ENCODE data around the gene SLC8A3. TPM values are rescaled to one million over a fixed set of nuclear protein-coding genes. Genes with fewer than 3 reads are reported as not detected.

SLC8A3 gene
- total RNA-seq, 1 donor: under 0.01 TPM

DNA sequence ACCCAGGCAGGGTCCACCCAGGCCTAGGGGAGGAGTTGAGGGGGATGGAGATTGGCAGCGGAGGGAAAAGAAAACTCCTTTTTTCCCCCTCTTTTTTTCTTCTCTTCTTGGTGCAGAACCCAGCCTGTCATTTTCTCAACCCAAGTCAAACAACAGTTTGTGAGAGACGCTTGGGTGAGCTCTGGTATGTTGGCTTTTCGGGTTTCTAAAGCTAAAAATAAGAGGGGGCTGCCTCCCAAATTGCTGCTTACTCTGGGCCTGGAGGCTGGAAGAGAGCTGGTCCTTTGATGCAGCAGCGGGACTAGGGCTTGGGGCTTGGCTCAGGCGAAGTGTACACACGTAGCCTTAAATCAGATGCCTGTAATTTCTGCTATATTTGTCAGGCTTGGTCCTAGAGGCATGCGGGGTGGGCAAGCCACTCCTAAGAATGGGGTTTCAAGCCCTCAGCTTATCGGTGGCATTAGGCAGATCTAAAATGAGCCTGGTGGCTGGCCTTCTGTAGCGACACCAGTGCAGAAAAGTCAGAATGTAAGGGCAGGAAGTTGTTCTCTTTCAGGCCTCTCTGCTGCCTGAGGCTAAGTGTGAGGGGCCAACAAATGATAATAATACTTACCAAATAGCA is 816 bp upstream of the SLC8A3 start:
- Histone ChIP-seq H3K9me3 (ENCODE audit: low read depth, low read length) (no peaks in the 10 kb centered on the region), H3K4me2 (ENCODE audit: insufficient read depth, low read length) (peak overlapping the region; percentile 84), H2AFZ (ENCODE audit: low read length) (peak overlapping the region; percentile 65), H3K27ac (ENCODE audit: low read depth, low read length) (no peak overlapping the region), H4K20me1 (ENCODE audit: insufficient read depth, low read length) (no peaks in the 10 kb centered on the region), H3K36me3 (ENCODE audit: insufficient read depth, low read length) (no peaks in the 10 kb centered on the region), H3K4me1 (ENCODE audit: insufficient read depth, low read length) (peaks cover 5% of the 10 kb centered on the region), H3K27me3 (ENCODE audit: insufficient read depth, low read length) (peaks cover 27% of the 10 kb centered on the region), H3K4me3 (ENCODE audit: insufficient read depth, low read length) (peak overlapping the region; percentile 61), H3K79me2 (ENCODE audit: insufficient read depth, low read length) (no peaks in the 10 kb centered on the region)
- DNase-seq (ENCODE audit: insufficient read length, low spot score, missing footprints): no peak
- TF ChIP-seq, protein P1, sequence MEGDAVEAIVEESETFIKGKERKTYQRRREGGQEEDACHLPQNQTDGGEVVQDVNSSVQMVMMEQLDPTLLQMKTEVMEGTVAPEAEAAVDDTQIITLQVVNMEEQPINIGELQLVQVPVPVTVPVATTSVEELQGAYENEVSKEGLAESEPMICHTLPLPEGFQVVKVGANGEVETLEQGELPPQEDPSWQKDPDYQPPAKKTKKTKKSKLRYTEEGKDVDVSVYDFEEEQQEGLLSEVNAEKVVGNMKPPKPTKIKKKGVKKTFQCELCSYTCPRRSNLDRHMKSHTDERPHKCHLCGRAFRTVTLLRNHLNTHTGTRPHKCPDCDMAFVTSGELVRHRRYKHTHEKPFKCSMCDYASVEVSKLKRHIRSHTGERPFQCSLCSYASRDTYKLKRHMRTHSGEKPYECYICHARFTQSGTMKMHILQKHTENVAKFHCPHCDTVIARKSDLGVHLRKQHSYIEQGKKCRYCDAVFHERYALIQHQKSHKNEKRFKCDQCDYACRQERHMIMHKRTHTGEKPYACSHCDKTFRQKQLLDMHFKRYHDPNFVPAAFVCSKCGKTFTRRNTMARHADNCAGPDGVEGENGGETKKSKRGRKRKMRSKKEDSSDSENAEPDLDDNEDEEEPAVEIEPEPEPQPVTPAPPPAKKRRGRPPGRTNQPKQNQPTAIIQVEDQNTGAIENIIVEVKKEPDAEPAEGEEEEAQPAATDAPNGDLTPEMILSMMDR (IDR thresholded peaks at IDR 0.05; ENCODE audit: extremely low read depth, low read depth, low read length): no peak

DNA sequence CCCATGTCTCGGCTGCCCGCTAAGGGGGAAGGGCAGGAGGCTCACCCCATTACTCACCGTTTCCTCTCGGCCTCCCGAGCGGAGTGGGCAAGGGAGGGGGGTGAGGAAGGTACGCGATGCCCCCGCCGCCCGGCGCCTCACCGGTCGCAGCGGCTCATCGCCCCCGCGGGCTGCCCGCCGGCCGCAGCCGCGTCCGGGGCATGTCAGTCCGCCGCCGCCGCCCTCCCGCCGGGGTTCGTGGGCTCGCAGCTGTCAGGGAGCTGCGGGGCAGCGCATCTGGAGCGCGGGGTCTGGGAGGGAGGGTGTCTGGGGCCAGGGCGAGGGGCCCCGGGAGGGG is 461 bp downstream of the SLC8A3 start:
- H3K4me2 ChIP-seq (ENCODE audit: insufficient read depth, low read length): peak overlapping the region; percentile 84
- H2AFZ ChIP-seq (ENCODE audit: low read length): peak overlapping the region; percentile 65
- no peak overlapping the region for H3K27ac ChIP-seq (ENCODE audit: low read depth, low read length)
- H3K27me3 ChIP-seq (ENCODE audit: insufficient read depth, low read length): peaks cover 32% of the 10 kb centered on the region
- no peaks in the 10 kb centered on the region for H3K9me3 ChIP-seq (ENCODE audit: low read depth, low read length)
- no peaks in the 10 kb centered on the region for H3K36me3 ChIP-seq (ENCODE audit: insufficient read depth, low read length)
- H3K4me3 ChIP-seq (ENCODE audit: insufficient read depth, low read length): peak overlapping the region; percentile 61
- H4K20me1 ChIP-seq (ENCODE audit: insufficient read depth, low read length): no peaks in the 10 kb centered on the region
- no peaks in the 10 kb centered on the region for H3K79me2 ChIP-seq (ENCODE audit: insufficient read depth, low read length)
- TF ChIP-seq, protein P1 (IDR thresholded peaks at IDR 0.05; ENCODE audit: extremely low read depth, low read depth, low read length): no peak
- DNase-seq (ENCODE audit: insufficient read length, low spot score, missing footprints): peak; percentile 88
- H3K4me1 ChIP-seq (ENCODE audit: insufficient read depth, low read length): peaks cover 5% of the 10 kb centered on the region

DNA sequence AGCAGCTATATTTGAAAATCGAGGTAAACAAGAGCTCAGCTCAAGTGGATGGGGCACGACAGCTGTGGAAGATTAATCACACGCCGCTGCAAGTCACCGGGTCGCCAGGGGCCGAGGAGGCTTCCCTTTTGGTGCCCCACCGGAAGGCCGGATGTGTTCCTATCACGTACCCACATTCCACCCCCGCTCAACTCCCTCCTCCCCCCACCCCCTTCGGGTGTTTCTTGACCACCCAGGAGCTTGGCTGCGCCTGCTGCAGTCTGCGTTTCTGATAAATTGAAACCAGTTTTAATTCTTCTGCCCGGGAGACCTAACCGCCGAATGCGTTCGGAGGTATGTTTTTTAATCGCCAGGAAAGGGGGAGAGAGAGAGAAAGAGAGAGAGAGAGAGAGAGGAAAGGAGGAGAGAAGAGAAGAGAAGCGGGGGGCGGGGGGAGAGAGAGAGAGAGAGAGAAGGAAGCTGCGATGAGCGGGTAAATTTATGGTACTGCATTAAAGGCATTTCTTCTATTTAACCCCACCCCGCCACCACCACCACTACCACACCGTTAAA is 1.8 kb downstream of the SLC8A3 start:
- Histone ChIP-seq H3K4me2 (ENCODE audit: insufficient read depth, low read length) (peak overlapping the region; percentile 84), H3K27me3 (ENCODE audit: insufficient read depth, low read length) (peaks cover 32% of the 10 kb centered on the region), H3K36me3 (ENCODE audit: insufficient read depth, low read length) (no peaks in the 10 kb centered on the region), H3K27ac (ENCODE audit: low read depth, low read length) (no peak overlapping the region), H3K79me2 (ENCODE audit: insufficient read depth, low read length) (no peaks in the 10 kb centered on the region), H4K20me1 (ENCODE audit: insufficient read depth, low read length) (no peaks in the 10 kb centered on the region), H3K4me1 (ENCODE audit: insufficient read depth, low read length) (peaks cover 5% of the 10 kb centered on the region), H3K9me3 (ENCODE audit: low read depth, low read length) (no peaks in the 10 kb centered on the region), H2AFZ (ENCODE audit: low read length) (peak overlapping the region; percentile 62), H3K4me3 (ENCODE audit: insufficient read depth, low read length) (peak overlapping the region; percentile 61)
- TF ChIP-seq, protein P1 (IDR thresholded peaks at IDR 0.05; ENCODE audit: extremely low read depth, low read depth, low read length): no peak
- DNase-seq (ENCODE audit: insufficient read length, low spot score, missing footprints): peak; percentile 72

DNA sequence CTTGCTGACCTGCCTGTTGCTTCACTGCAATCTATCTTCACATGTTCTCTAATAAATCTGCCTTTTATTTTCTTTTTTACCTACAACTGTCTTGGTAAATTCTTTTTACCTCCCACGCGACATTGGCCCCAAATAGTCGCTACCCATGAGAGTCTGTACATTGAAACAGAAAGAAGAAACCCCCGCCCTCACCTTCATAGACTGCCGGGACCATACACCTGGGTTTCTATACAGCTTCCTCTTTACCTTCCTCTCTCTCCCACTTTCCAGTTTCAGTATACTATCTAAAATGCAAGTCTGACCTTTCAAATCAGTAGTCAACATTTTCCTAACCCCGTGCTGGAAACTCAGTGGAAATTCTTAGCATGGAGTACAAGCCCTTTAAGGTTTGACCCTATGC is 4.8 kb downstream of the SLC8A3 start:
- Histone ChIP-seq H3K4me2 (ENCODE audit: insufficient read depth, low read length) (no peak overlapping the region), H4K20me1 (ENCODE audit: insufficient read depth, low read length) (no peaks in the 10 kb centered on the region), H3K27ac (ENCODE audit: low read depth, low read length) (no peak overlapping the region), H3K36me3 (ENCODE audit: insufficient read depth, low read length) (no peaks in the 10 kb centered on the region), H3K27me3 (ENCODE audit: insufficient read depth, low read length) (peaks cover 14% of the 10 kb centered on the region), H3K79me2 (ENCODE audit: insufficient read depth, low read length) (no peaks in the 10 kb centered on the region), H3K4me1 (ENCODE audit: insufficient read depth, low read length) (peaks cover 5% of the 10 kb centered on the region), H3K9me3 (ENCODE audit: low read depth, low read length) (no peaks in the 10 kb centered on the region), H3K4me3 (ENCODE audit: insufficient read depth, low read length) (no peak overlapping the region), H2AFZ (ENCODE audit: low read length) (no peak overlapping the region)
- DNase-seq (ENCODE audit: insufficient read length, low spot score, missing footprints): no peak
- TF ChIP-seq, protein P1 (IDR thresholded peaks at IDR 0.05; ENCODE audit: extremely low read depth, low read depth, low read length): no peak

All from osteoblast (primary cell).